ENCODE results near the gene CD109. TPM values are rescaled to one million over a fixed set of nuclear protein-coding genes. Genes with fewer than 3 reads are reported as not detected.
A peak's percentile ranks its signal among the peaks of the same experiment; 100 is the strongest.

The CD109 gene
- total RNA-seq, 1 experiment from 2014 or later: 19.1 TPM

- Histone ChIP-seq H3K4me2 (ENCODE audit: low read length) (no peak overlapping the region), H3K27me3 (ENCODE audit: low read length) (no peaks in the 10 kb centered on the region), H2AFZ (ENCODE audit: low read length) (no peak overlapping the region), H3K9ac (ENCODE audit: low read length) (no peak overlapping the region), H3K9me2 (replicated peaks; ENCODE audit: low read length) (no peaks in the 10 kb centered on the region), H3K27ac (ENCODE audit: low read length) (no peak overlapping the region), H3K4me1 (ENCODE audit: insufficient read depth, low read length) (peaks cover 25% of the 10 kb centered on the region), H3F3A (ENCODE audit: low read length, unreplicated experiment) (peaks cover 4% of the 10 kb centered on the region), H3K79me2 (ENCODE audit: low read length) (peaks cover 8% of the 10 kb centered on the region; the same call in 1 of the 2 replicates), H3K36me3 (ENCODE audit: low read depth, low read length) (no peaks in the 10 kb centered on the region; the same call in 1 of the 2 replicates), H3K9me3 (ENCODE audit: low read length) (no peaks in the 10 kb centered on the region), H3K4me3 (ENCODE audit: low read length) (no peak overlapping the region), H4K20me1 (ENCODE audit: low read length) (no peaks in the 10 kb centered on the region)
- no TSS peak for BruUV-seq (replicated peaks)
- CTCF ChIA-PET: no interaction called here
- no peak for TF ChIP-seq EZH2 (IDR thresholded peaks at IDR 0.05; ENCODE audit: low read length, unreplicated experiment)
- TF ChIP-seq, protein P1, sequence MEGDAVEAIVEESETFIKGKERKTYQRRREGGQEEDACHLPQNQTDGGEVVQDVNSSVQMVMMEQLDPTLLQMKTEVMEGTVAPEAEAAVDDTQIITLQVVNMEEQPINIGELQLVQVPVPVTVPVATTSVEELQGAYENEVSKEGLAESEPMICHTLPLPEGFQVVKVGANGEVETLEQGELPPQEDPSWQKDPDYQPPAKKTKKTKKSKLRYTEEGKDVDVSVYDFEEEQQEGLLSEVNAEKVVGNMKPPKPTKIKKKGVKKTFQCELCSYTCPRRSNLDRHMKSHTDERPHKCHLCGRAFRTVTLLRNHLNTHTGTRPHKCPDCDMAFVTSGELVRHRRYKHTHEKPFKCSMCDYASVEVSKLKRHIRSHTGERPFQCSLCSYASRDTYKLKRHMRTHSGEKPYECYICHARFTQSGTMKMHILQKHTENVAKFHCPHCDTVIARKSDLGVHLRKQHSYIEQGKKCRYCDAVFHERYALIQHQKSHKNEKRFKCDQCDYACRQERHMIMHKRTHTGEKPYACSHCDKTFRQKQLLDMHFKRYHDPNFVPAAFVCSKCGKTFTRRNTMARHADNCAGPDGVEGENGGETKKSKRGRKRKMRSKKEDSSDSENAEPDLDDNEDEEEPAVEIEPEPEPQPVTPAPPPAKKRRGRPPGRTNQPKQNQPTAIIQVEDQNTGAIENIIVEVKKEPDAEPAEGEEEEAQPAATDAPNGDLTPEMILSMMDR (conservative IDR thresholded peaks at IDR 0.05; ENCODE audit: low read depth, low read length): no peak
- TF ChIP-seq EZH2phosphoT487 (IDR thresholded peaks at IDR 0.05; ENCODE audit: borderline replicate concordance, low read length): no peak
- ATAC-seq: no peak
- DNase-seq: no peak
- intact Hi-C loops (cut with micrococcal nuclease): no loop called here
- POLR2A ChIA-PET (ENCODE audit: unreplicated experiment): no interaction called here
Measured at GRCh38 chr6:73706971-73707370, 11.0 kb downstream of the CD109 start.

GRCh38 chr6:73710470-73710869, 14.5 kb downstream of the CD109 start:
- H3K4me1 ChIP-seq (ENCODE audit: insufficient read depth, low read length): peaks cover 21% of the 10 kb centered on the region
- no peaks in the 10 kb centered on the region for H4K20me1 ChIP-seq (ENCODE audit: low read length)
- ATAC-seq (peak; percentile 85), DNase-seq (peak; percentile 94)
- no peak overlapping the region for H3K4me3 ChIP-seq (ENCODE audit: low read length)
- TF ChIP-seq, protein P1 (conservative IDR thresholded peaks at IDR 0.05; ENCODE audit: low read depth, low read length): no peak
- TF ChIP-seq EZH2 (IDR thresholded peaks at IDR 0.05; ENCODE audit: low read length, unreplicated experiment): no peak
- TF ChIP-seq EZH2phosphoT487 (IDR thresholded peaks at IDR 0.05; ENCODE audit: borderline replicate concordance, low read length): no peak
- H3K79me2 ChIP-seq (ENCODE audit: low read length): 0 out of 2 replicates have a peak, but pooled peaks cover 4% of the 10 kb centered on the region
- intact Hi-C loops (cut with micrococcal nuclease): no loop called here
- H3K27ac ChIP-seq (ENCODE audit: low read length): peak overlapping the region; percentile 37
- no peaks in the 10 kb centered on the region for H3K9me3 ChIP-seq (ENCODE audit: low read length)
- H3F3A ChIP-seq (ENCODE audit: low read length, unreplicated experiment): no peaks in the 10 kb centered on the region
- CTCF ChIA-PET: no interaction called here
- H2AFZ ChIP-seq (ENCODE audit: low read length): no peak overlapping the region
- H3K9me2 ChIP-seq (replicated peaks; ENCODE audit: low read length): no peaks in the 10 kb centered on the region
- H3K9ac ChIP-seq (ENCODE audit: low read length): no peak overlapping the region
- POLR2A ChIA-PET (ENCODE audit: unreplicated experiment): no interaction called here
- peak overlapping the region; percentile 62 for H3K4me2 ChIP-seq (ENCODE audit: low read length)
- no TSS peak for BruUV-seq (replicated peaks)
- H3K36me3 ChIP-seq (ENCODE audit: low read depth, low read length): no peaks in the 10 kb centered on the region; the same call in 1 of the 2 replicates
- no peaks in the 10 kb centered on the region for H3K27me3 ChIP-seq (ENCODE audit: low read length)

DNA sequence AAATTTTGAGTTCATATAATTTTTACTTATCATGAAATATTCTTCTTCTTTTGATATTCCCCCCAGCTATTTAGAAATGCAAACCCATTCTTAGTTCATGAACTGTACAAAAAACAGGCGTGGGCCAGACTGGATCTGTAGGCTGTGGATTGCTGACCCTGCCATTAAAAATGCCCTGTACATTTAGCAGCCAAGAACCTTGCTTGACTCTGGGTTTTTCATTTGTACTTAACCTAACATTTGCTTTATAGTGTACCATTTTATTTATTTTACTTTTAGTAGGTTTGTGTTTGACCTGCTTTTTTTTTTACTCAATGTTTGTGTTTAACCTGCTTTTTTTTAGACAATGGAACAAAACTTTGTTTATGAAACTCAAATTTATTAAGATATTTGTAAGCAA, 14.9 kb downstream of the CD109 start:
- Histone ChIP-seq H3K4me1 (ENCODE audit: insufficient read depth, low read length) (peaks cover 23% of the 10 kb centered on the region), H3K27ac (ENCODE audit: low read length) (peak overlapping the region; percentile 37), H3K4me2 (ENCODE audit: low read length) (peak overlapping the region; percentile 62), H3F3A (ENCODE audit: low read length, unreplicated experiment) (no peaks in the 10 kb centered on the region), H4K20me1 (ENCODE audit: low read length) (no peaks in the 10 kb centered on the region), H3K9me2 (replicated peaks; ENCODE audit: low read length) (no peaks in the 10 kb centered on the region), H2AFZ (ENCODE audit: low read length) (no peak overlapping the region), H3K36me3 (ENCODE audit: low read depth, low read length) (no peaks in the 10 kb centered on the region; the same call in 1 of the 2 replicates), H3K27me3 (ENCODE audit: low read length) (no peaks in the 10 kb centered on the region), H3K9me3 (ENCODE audit: low read length) (no peaks in the 10 kb centered on the region), H3K9ac (ENCODE audit: low read length) (no peak overlapping the region), H3K79me2 (ENCODE audit: low read length) (no peaks in the 10 kb centered on the region), H3K4me3 (ENCODE audit: low read length) (no peak overlapping the region)
- ChIA-PET POLR2A (ENCODE audit: unreplicated experiment) (no interaction called here), CTCF (no interaction called here)
- TF ChIP-seq EZH2 (IDR thresholded peaks at IDR 0.05; ENCODE audit: low read length, unreplicated experiment): no peak
- TF ChIP-seq EZH2phosphoT487 (IDR thresholded peaks at IDR 0.05; ENCODE audit: borderline replicate concordance, low read length): no peak
- TF ChIP-seq, protein P1 (conservative IDR thresholded peaks at IDR 0.05; ENCODE audit: low read depth, low read length): no peak
- no peak for DNase-seq
- ATAC-seq: no peak
- BruUV-seq (replicated peaks): no TSS peak
- intact Hi-C loops (cut with micrococcal nuclease): no loop called here

All from PC-3 (cell line).